ENCODE measurements around the gene AMOTL2.

The AMOTL2 gene

GRCh38 chr3:134374105-134374790, at the start of gene AMOTL2:
Gene AMOTL2 (minus strand): TSS chr3:134374447. CDS start chr3:134371433, 3,014 bp downstream.
- peak; percentile 59 to 74 (median 67) for DNase-seq

- DNase-seq = peak in 1 of 3 experiments; percentile 23
Observed at GRCh38 chr3:134423153-134423552, 48.9 kb upstream of the AMOTL2 start.

GRCh38 chr3:134419960-134420321, 45.7 kb upstream of the AMOTL2 start:
- no peak for DNase-seq

GRCh38 chr3:134419214-134419959, 45.1 kb upstream of the AMOTL2 start:
- DNase-seq = peak; percentile 21 to 66 (median 25)

- DNase-seq = no peak
Observed at GRCh38 chr3:134409041-134409440, 34.8 kb upstream of the AMOTL2 start.

GRCh38 chr3:134407239-134407625, 33.0 kb upstream of the AMOTL2 start:
- no peak for DNase-seq

GRCh38 chr3:134406331-134407238, 32.3 kb upstream of the AMOTL2 start:
- peak; percentile 41 to 72 (median 62) for DNase-seq

- DNase-seq = no peak
Observed at GRCh38 chr3:134404366-134404885, 30.2 kb upstream of the AMOTL2 start.

- no peak for DNase-seq
Observed at GRCh38 chr3:134397755-134398154, 23.5 kb upstream of the AMOTL2 start.

- DNase-seq = no peak
Observed at GRCh38 chr3:134395103-134395502, 20.9 kb upstream of the AMOTL2 start.

GRCh38 chr3:134394380-134394779, 20.1 kb upstream of the AMOTL2 start:
- DNase-seq = no peak

- no peak for DNase-seq
Observed at GRCh38 chr3:134393074-134393473, 18.8 kb upstream of the AMOTL2 start.

GRCh38 chr3:134392336-134392983, 18.2 kb upstream of the AMOTL2 start:
- DNase-seq = peak in 2 of 3 experiments; percentile 12 to 16

GRCh38 chr3:134389865-134390264, 15.6 kb upstream of the AMOTL2 start:
- no peak for DNase-seq

GRCh38 chr3:134388788-134389485, 14.7 kb upstream of the AMOTL2 start:
- DNase-seq = no peak

GRCh38 chr3:134388292-134388691, 14.0 kb upstream of the AMOTL2 start:
- DNase-seq = no peak

- no peak for DNase-seq
Observed at GRCh38 chr3:134387293-134387692, 13.0 kb upstream of the AMOTL2 start.

- no peak for DNase-seq
Observed at GRCh38 chr3:134384963-134385362, 10.7 kb upstream of the AMOTL2 start.

GRCh38 chr3:134381831-134382442, 7.7 kb upstream of the AMOTL2 start:
- peak in 2 of 3 experiments; percentile 13 to 43 for DNase-seq

- no peak for DNase-seq
Observed at GRCh38 chr3:134381076-134381475, 6.8 kb upstream of the AMOTL2 start.

GRCh38 chr3:134380249-134380648, 6.0 kb upstream of the AMOTL2 start:
- DNase-seq = no peak

Measured in NCI-H1417 (cell line).